Measurements from ENCODE around the gene FOXQ1.

GRCh38 chr6:1298768-1299167 is 13.1 kb upstream of the FOXQ1 start:
- TF ChIP-seq POLR2AphosphoS5 (IDR thresholded peaks at IDR 0.05), result no peak
- no peak for TF ChIP-seq CTCF (IDR thresholded peaks at IDR 0.05)
- TF ChIP-seq POLR2A (IDR thresholded peaks at IDR 0.05), result no peak

Measured in prostate gland (tissue), 2 donors.